Kidney epithelial cell (primary cell): ENCODE measurements around the gene ARRDC4. TPM values are rescaled to one million over a fixed set of nuclear protein-coding genes. Genes with fewer than 3 reads are reported as not detected.

Experiments
- DNase-seq: peaks from one replicate; pipeline ENCODE4 v3.0.0-alpha.2; 2010; ENCODE audit warnings: low read depth
- H3K27me3 ChIP-seq: 2 replicates; pipeline ENCODE4 v1.6.0; 2011; ENCODE audit warnings: low read length; ENCODE audit not compliant: control insufficient read depth, insufficient read depth
- H3K36me3 ChIP-seq: 2 replicates; pipeline ENCODE4 v1.5.1; 2011; ENCODE audit warnings: low read length; ENCODE audit not compliant: control insufficient read depth, insufficient read depth
- H3K4me3 ChIP-seq: 2 replicates; pipeline ENCODE4 v1.5.1; 2011; ENCODE audit warnings: low read depth, mild to moderate bottlenecking, control low read depth, low read length
- CTCF ChIP-seq: IDR thresholded peaks from 2 replicates; pipeline ENCODE4 v1.5.1; 2011; ENCODE audit warnings: mild to moderate bottlenecking, moderate library complexity, low read length, control low read depth, inconsistent platforms; ENCODE audit not compliant: insufficient read depth, poor library complexity, severe bottlenecking
- total RNA-seq: library from RNA; depleted of rRNA; stranded (reverse); fragments of >200 nt; gene quantifications from 2 replicates; pipeline ENCODE4 v1.2.3, GENCODE V29; 2015

Gene ARRDC4
- total RNA-seq, 1 donor from 2014 or later = 4.4 TPM

- no peak for DNase-seq
- no peaks in the 10 kb centered on the region for H3K36me3 ChIP-seq
- no peak for TF ChIP-seq CTCF
- no peak overlapping the region for H3K4me3 ChIP-seq
- no peaks in the 10 kb centered on the region for H3K27me3 ChIP-seq
Measured at GRCh38 chr15:97930230-97930629, 30.3 kb upstream of the ARRDC4 start.

DNA sequence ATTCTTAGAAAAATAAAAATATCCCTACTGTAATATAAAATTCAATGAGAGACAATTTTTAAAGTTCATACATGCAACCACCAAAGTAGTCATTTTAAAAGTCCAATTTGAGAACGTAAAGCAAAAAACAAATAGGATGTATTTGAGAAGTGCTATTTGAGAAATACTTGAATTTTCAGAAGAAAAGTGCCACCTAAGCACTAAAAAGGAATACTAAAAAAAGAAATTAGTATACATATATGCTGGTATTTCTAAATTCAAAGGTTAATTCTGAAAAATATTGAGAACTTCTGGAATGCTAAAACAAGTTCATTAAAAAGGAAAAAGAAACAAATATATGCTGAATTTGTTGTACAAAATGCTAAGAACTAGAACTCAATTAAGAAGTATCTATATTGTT is 29.2 kb upstream of the ARRDC4 start:
- H3K36me3 ChIP-seq = no peaks in the 10 kb centered on the region
- no peak for DNase-seq
- no peaks in the 10 kb centered on the region for H3K27me3 ChIP-seq
- no peak for TF ChIP-seq CTCF
- no peak overlapping the region for H3K4me3 ChIP-seq

GRCh38 chr15:97933589-97933988 is 26.9 kb upstream of the ARRDC4 start:
- Histone ChIP-seq H3K4me3 (no peak overlapping the region), H3K36me3 (no peaks in the 10 kb centered on the region), H3K27me3 (no peaks in the 10 kb centered on the region)
- no peak for TF ChIP-seq CTCF
- DNase-seq = no peak

DNA sequence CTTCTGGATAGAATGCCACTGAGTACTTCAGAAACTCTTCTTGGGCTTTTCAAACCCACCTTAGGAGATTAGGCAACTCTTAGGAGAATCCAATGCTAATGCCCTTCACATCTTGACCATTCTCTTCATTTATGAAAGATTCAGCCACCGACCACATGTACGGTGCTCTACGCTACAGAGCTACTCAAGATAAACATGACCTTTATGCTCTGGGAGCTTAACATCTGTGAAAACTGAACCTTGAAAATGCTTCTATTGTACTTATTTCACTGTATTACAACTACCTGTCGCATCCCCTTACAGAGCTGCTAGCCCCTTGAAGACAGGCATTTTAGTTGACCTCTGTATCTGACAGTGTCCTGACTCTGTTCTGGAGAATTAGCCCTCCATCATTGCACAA is 19.5 kb upstream of the ARRDC4 start:
- Histone ChIP-seq H3K27me3 (no peaks in the 10 kb centered on the region), H3K36me3 (no peaks in the 10 kb centered on the region), H3K4me3 (no peak overlapping the region)
- no peak for DNase-seq
- no peak for TF ChIP-seq CTCF

DNA sequence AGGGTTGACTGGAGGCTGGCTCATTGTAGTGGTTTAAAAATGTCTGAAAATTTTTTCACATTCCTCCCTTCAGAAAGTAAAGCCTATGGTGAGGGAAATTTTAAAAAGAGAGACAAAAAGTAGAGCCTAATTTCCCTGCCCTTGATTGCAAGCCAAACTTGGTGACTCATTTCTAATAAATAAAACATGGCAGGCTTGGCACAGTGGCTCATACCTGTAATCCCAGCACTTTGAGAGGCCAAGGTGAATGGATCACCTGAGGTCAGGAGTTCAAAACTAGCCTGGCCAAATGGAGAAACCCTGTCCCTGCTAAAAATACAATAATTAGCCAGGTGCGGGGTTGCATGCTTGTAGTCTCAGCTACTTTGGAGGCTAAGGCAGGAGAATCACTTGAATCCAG is 18.9 kb upstream of the ARRDC4 start:
- no peaks in the 10 kb centered on the region for H3K27me3 ChIP-seq
- no peak overlapping the region for H3K4me3 ChIP-seq
- DNase-seq = no peak
- H3K36me3 ChIP-seq = no peaks in the 10 kb centered on the region
- TF ChIP-seq CTCF = no peak

GRCh38 chr15:97944724-97945123 is 15.8 kb upstream of the ARRDC4 start:
- no peak for TF ChIP-seq CTCF
- no peak for DNase-seq
- Histone ChIP-seq H3K36me3 (no peaks in the 10 kb centered on the region), H3K4me3 (no peak overlapping the region), H3K27me3 (no peaks in the 10 kb centered on the region)
